ENCODE results near the gene SBK2. TPM values are rescaled to one million over a fixed set of nuclear protein-coding genes. Genes with fewer than 3 reads are reported as not detected.

SBK2 gene
- total and polyA plus RNA-seq, 4 donors: 0.31 TPM; not detected in 3

- TF ChIP-seq, protein P1, sequence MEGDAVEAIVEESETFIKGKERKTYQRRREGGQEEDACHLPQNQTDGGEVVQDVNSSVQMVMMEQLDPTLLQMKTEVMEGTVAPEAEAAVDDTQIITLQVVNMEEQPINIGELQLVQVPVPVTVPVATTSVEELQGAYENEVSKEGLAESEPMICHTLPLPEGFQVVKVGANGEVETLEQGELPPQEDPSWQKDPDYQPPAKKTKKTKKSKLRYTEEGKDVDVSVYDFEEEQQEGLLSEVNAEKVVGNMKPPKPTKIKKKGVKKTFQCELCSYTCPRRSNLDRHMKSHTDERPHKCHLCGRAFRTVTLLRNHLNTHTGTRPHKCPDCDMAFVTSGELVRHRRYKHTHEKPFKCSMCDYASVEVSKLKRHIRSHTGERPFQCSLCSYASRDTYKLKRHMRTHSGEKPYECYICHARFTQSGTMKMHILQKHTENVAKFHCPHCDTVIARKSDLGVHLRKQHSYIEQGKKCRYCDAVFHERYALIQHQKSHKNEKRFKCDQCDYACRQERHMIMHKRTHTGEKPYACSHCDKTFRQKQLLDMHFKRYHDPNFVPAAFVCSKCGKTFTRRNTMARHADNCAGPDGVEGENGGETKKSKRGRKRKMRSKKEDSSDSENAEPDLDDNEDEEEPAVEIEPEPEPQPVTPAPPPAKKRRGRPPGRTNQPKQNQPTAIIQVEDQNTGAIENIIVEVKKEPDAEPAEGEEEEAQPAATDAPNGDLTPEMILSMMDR (IDR thresholded peaks at IDR 0.05; ENCODE audit: control extremely low read depth, extremely low read depth): no peak
- Histone ChIP-seq H3K4me3 (no peak overlapping the region), H3K27me3 (ENCODE audit: control insufficient read depth in 3 of 3, insufficient read depth in 3 of 3, low read length in 2 of 3) (peaks cover 0 to 3% (median 0%) of the 10 kb centered on the region in 3 donors), H3K27ac (ENCODE audit: low read depth in 1 of 2, low read length in 1 of 2) (no peak overlapping the region), H3K9ac (ENCODE audit: insufficient read depth in 1 of 2, low read length in 2 of 2) (no peak overlapping the region), H3K36me3 (ENCODE audit: control insufficient read depth in 4 of 4, insufficient read depth in 4 of 4, low read length in 4 of 4) (no peaks in the 10 kb centered on the region), H3K9me3 (ENCODE audit: control insufficient read depth in 4 of 4, insufficient read depth in 3 of 4, low read length in 3 of 4) (peaks cover 0 to 2% (median 0%) of the 10 kb centered on the region in 4 donors), H3K4me1 (ENCODE audit: control insufficient read depth in 5 of 5, insufficient read depth in 5 of 5, low read length in 5 of 5) (peaks cover 0 to 41% (median 11%) of the 10 kb centered on the region in 5 donors)
- WGBS, 2 donors: 79 to 80% methylated on average over 50 to 52 of the region's 52 CpGs
- ATAC-seq (ENCODE audit: insufficient read depth, low FRiP score): no peak
- DNase-seq: peak in 1 of 3 donors; percentile 10
Observed at GRCh38 chr19:55490478-55491432, 46.2 kb downstream of the SBK2 start.

DNA sequence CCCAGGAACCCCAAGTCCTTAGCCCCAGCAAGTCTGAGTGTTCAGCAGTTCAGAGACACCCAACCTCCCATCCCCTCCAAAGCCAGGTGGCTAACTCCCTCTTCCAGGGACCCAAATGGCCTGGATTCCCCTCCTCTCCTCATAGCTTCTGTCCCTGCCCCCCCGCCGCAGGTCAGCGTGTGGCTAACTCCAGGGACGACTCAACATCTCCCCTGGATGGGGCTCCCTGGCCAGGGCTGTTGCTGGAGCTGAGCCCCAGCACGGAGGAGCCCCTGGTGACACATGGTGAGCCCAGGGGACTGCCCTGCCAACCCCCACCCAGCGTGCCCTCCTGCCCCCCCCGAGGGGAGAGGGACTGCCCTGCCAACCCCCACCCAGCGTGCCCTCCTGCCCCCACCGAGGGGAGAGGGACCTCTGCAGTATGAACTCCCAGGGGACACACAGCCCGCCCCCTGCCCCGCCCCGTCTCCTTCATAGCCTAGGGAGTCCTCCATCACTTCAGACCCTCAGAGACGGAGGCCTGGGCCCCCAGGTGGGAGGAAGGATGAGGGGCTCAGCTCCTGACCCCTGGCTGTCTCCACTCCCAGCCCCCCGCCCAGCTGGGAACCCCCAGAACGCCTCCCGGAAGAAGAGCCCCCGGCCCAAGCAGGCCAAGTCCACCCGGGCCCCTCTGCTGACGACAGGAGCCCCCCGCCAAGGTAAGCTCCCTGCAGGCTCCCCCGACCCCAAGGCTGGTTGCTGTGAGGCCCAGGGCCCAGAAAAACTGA is 47.0 kb downstream of the SBK2 start:
- H3K4me3 ChIP-seq: no peak overlapping the region
- TF ChIP-seq, protein P1 (IDR thresholded peaks at IDR 0.05; ENCODE audit: control extremely low read depth, extremely low read depth): no peak
- no peak overlapping the region for H3K9ac ChIP-seq (ENCODE audit: insufficient read depth in 1 of 2, low read length in 2 of 2)
- H3K9me3 ChIP-seq (ENCODE audit: control insufficient read depth in 4 of 4, insufficient read depth in 3 of 4, low read length in 3 of 4): peaks cover 0 to 2% (median 0%) of the 10 kb centered on the region in 4 donors
- DNase-seq: no peak
- no peak overlapping the region for H3K27ac ChIP-seq (ENCODE audit: low read depth in 1 of 2, low read length in 1 of 2)
- peaks cover 0 to 3% (median 0%) of the 10 kb centered on the region in 3 donors for H3K27me3 ChIP-seq (ENCODE audit: control insufficient read depth in 3 of 3, insufficient read depth in 3 of 3, low read length in 2 of 3)
- WGBS, 2 donors: 68 to 70% methylated on average over 19 to 21 of the region's 21 CpGs
- H3K4me1 ChIP-seq (ENCODE audit: control insufficient read depth in 5 of 5, insufficient read depth in 5 of 5, low read length in 5 of 5): peaks cover 0 to 46% (median 12%) of the 10 kb centered on the region in 5 donors
- no peaks in the 10 kb centered on the region for H3K36me3 ChIP-seq (ENCODE audit: control insufficient read depth in 4 of 4, insufficient read depth in 4 of 4, low read length in 4 of 4)
- ATAC-seq (ENCODE audit: insufficient read depth, low FRiP score): no peak

DNA sequence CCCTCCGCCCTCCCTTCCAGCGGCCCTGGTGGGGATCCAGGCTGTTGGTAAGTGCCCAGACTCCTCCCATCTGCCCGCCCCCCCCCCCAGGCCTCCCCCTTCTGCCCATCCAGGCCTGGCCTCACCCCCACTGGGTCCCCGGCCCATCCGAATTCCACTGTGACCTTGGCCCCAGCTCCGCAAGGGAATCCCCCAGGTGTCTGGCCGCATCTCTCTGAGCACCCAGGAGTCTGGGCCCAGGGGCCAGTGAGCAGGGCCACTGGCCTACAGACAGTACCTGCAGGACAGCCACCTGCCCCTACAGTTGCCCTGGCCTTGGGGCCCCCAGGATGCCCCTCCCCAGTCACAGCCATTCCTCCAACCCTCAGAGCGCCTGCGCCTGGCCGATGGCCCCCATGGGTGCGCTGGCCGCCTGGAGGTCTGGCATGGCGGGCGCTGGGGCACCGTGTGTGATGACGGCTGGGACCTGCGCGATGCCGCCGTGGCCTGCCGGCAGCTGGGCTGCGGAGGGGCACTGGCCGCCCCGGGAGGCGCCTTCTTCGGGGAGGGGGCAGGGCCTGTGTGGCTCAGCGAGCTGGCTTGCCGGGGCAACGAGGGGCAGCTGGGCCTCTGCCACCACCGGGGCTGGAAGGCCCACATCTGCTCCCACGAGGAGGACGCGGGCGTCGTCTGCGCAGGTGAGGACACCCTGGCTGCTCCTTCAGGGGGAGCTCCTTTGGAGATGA is 47.8 kb downstream of the SBK2 start:
- Histone ChIP-seq H3K36me3 (ENCODE audit: control insufficient read depth in 4 of 4, insufficient read depth in 4 of 4, low read length in 4 of 4) (no peaks in the 10 kb centered on the region), H3K27me3 (ENCODE audit: control insufficient read depth in 3 of 3, insufficient read depth in 3 of 3, low read length in 2 of 3) (peaks cover 0 to 3% (median 0%) of the 10 kb centered on the region in 3 donors), H3K4me1 (ENCODE audit: control insufficient read depth in 5 of 5, insufficient read depth in 5 of 5, low read length in 5 of 5) (peaks cover 3 to 50% (median 14%) of the 10 kb centered on the region in 5 donors), H3K4me3 (no peak overlapping the region), H3K9ac (ENCODE audit: insufficient read depth in 1 of 2, low read length in 2 of 2) (no peak overlapping the region), H3K27ac (ENCODE audit: low read depth in 1 of 2, low read length in 1 of 2) (no peak overlapping the region), H3K9me3 (ENCODE audit: control insufficient read depth in 4 of 4, insufficient read depth in 3 of 4, low read length in 3 of 4) (no peaks in the 10 kb centered on the region)
- TF ChIP-seq, protein P1 (IDR thresholded peaks at IDR 0.05; ENCODE audit: control extremely low read depth, extremely low read depth): no peak
- WGBS, 2 donors: 64 to 70% methylated on average over 35 to 36 of the region's 36 CpGs
- ATAC-seq (ENCODE audit: insufficient read depth, low FRiP score) (no peak), DNase-seq (peak in 1 of 3 donors; percentile 22)

All from lung (tissue), 12 donors.